K562 (cell line): ENCODE data around the gene DAAM1. TPM values are rescaled to one million over a fixed set of nuclear protein-coding genes. Genes with fewer than 3 reads are reported as not detected.

Experiments
- ATAC-seq: fragments of 200-7000 bp; cut with Tn5 transposase; 3 replicates; pipeline ENCODE4 v1.9.1; 2020; ENCODE audit warnings: moderate library complexity
- BruUV-seq: library from RNA; stranded (reverse); fragments of 400-500 nt; replicated peaks from 2 replicates; lab custom pipeline; 2021; lab: Mats Ljungman, UMichigan
- CTCF ChIA-PET: fragments of 300-600 bp; formaldehyde crosslinking; extraction: SDS; loops from one replicate; lab custom pipeline; 2021; ENCODE audit warnings: low intra/inter-chr PET ratio; lab: Yijun Ruan, JAX
- POLR2A ChIA-PET: fragments of 300-600, 350-650 bp; sonication (Branson Sonifier 250); formaldehyde crosslinking; extraction: SDS; loops from one replicate; lab custom pipeline; 2021; ENCODE audit warnings: antibody characterized with exemption, inconsistent platforms; lab: Yijun Ruan, JAX
- DNase-seq, 4 experiments: peaks; one replicate each; pipeline versions ENCODE4 v3.0.0 to v3.0.0-alpha.2; 2011 to 2018; ENCODE audit warnings: low spot score in 3 of 4, mixed read lengths in 3 of 4; ENCODE audit errors: extremely low read depth in 1 of 4
- FAIRE-seq: peaks from 2 replicates; lab custom pipeline; 2011; peaks lifted over from hg19 to GRCh38; lab: Jason Lieb, UNC
- H2AFZ ChIP-seq: 2 replicates; pipeline ENCODE4 v1.6.0; 2011; ENCODE audit warnings: low read depth, low read length, control low read depth, inconsistent platforms
- H3K27ac ChIP-seq: fragments of 200-600 bp; 3 replicates; pipeline ENCODE4 v1.8.0; 2011; ENCODE audit warnings: low read depth, mild to moderate bottlenecking, control low read depth, inconsistent platforms, low read length, moderate library complexity, mixed read lengths; ENCODE audit errors: extremely low read depth
- H3K27me3 ChIP-seq, 2 experiments: fragments of 300-600 bp in 1 of 2; 2 replicates in 1 of 2; 3 replicates in 1 of 2; pipeline versions ENCODE4 v1.6.0 to v1.8.0; 2011; ENCODE audit warnings: inconsistent platforms in 2 of 2, low read length in 2 of 2, mild to moderate bottlenecking in 1 of 2, mixed read lengths in 1 of 2, moderate library complexity in 1 of 2; ENCODE audit not compliant: control insufficient read depth in 2 of 2, insufficient read depth in 2 of 2
- H3K36me3 ChIP-seq: fragments of 300-600 bp; 3 replicates; pipeline ENCODE4 v1.8.0; 2011; ENCODE audit warnings: mild to moderate bottlenecking, low read length, inconsistent platforms; ENCODE audit not compliant: control insufficient read depth, insufficient read depth
- H3K4me1 ChIP-seq, 2 experiments: fragments of 200-600 bp in 1 of 2; replicated peaks in 1 of 2; 2 replicates in 1 of 2; 3 replicates in 1 of 2; pipeline versions ENCODE4 v1.5.1 to v1.8.0; 2011; ENCODE audit warnings: inconsistent platforms in 2 of 2, low read length in 2 of 2, mild to moderate bottlenecking in 1 of 2, mixed read lengths in 1 of 2, moderate library complexity in 1 of 2; ENCODE audit not compliant: control insufficient read depth in 2 of 2, insufficient read depth in 2 of 2
- H3K4me2 ChIP-seq: 2 replicates; pipeline ENCODE4 v1.6.1; 2011; ENCODE audit warnings: low read length, control low read depth, inconsistent platforms, mixed read lengths; ENCODE audit not compliant: insufficient read depth
- H3K4me3 ChIP-seq: fragments of 200-600 bp; sonication (generic), shearing (Covaris generic); 2 replicates; pipeline ENCODE4 v1.5.1; 2016; ENCODE audit warnings: control low read depth, inconsistent platforms
- H3K79me2 ChIP-seq: fragments of 200-600 bp; 3 replicates; pipeline ENCODE4 v1.8.0; 2011; ENCODE audit warnings: low read length, inconsistent platforms; ENCODE audit not compliant: control insufficient read depth, insufficient read depth
- H3K9ac ChIP-seq, 2 experiments: 2 replicates each; pipeline versions ENCODE4 v1.6.0 to v1.6.1; 2011; ENCODE audit warnings: low read depth in 2 of 2, low read length in 2 of 2, control low read depth in 1 of 2, inconsistent platforms in 1 of 2, mild to moderate bottlenecking in 1 of 2, mixed read lengths in 1 of 2; ENCODE audit not compliant: insufficient read depth in 1 of 2
- H3K9me1 ChIP-seq: one replicate; pipeline ENCODE4 v1.6.0; 2011; ENCODE audit warnings: inconsistent platforms, mild to moderate bottlenecking, low read length, moderate library complexity; ENCODE audit not compliant: control insufficient read depth, insufficient read depth
- H3K9me3 ChIP-seq: replicated peaks from 2 replicates; pipeline ENCODE4 v1.5.1; 2011; ENCODE audit warnings: low read depth, low read length, inconsistent platforms; ENCODE audit not compliant: control insufficient read depth, insufficient read depth
- H4K20me1 ChIP-seq: replicated peaks from 2 replicates; pipeline ENCODE4 v1.6.1; 2011; ENCODE audit warnings: low read length, inconsistent platforms, mixed read lengths; ENCODE audit not compliant: control insufficient read depth, insufficient read depth
- ARID1B ChIP-seq: fragments of 450-650 bp; IDR thresholded peaks from 2 replicates; pipeline ENCODE4 v1.6.1; 2016; ENCODE audit warnings: antibody characterized with exemption, mild to moderate bottlenecking, inconsistent platforms
- CC2D1A ChIP-seq: fragments of 450-650 bp; IDR thresholded peaks from 2 replicates; pipeline ENCODE4 v1.6.1; 2017; ENCODE audit warnings: mild to moderate bottlenecking
- CCNT2 ChIP-seq: IDR thresholded peaks from 2 replicates; pipeline ENCODE4 v1.6.1; 2011; ENCODE audit warnings: borderline replicate concordance, low read depth, mild to moderate bottlenecking, moderate library complexity, mixed read lengths, low read length; ENCODE audit not compliant: insufficient read length; ENCODE audit errors: extremely low read depth
- CEBPG ChIP-seq, 3 experiments: fragments of 200-800 bp in 1 of 3; sonication (Bioruptor generic) in 1 of 3; sonication (generic) in 1 of 3; formaldehyde crosslinking in 1 of 3; IDR thresholded peaks in 2 of 3; conservative IDR thresholded peaks in 1 of 3; 2 replicates each; pipeline versions ENCODE4 v1.6.1 to v1.8.0; 2016 to 2022; ENCODE audit warnings: missing compliant biosample characterization in 2 of 3, missing genetic modification characterization in 2 of 3, mild to moderate bottlenecking in 1 of 3, missing genetic modification reagents in 1 of 3
- FOXA3 ChIP-seq, 2 experiments: fragments of 450-650 bp in 1 of 2; sonication (generic) in 1 of 2; formaldehyde crosslinking; IDR thresholded peaks in 1 of 2; conservative IDR thresholded peaks in 1 of 2; 2 replicates each; pipeline versions ENCODE4 v1.4.0 to v1.8.0; 2020 to 2022; ENCODE audit warnings: mild to moderate bottlenecking in 2 of 2, missing genetic modification reagents in 1 of 2
- POU5F1 ChIP-seq: fragments of 150-350 bp; IDR thresholded peaks from 2 replicates; pipeline ENCODE4 v1.6.1; 2014; ENCODE audit warnings: borderline replicate concordance, low read length, low read depth, mild to moderate bottlenecking; ENCODE audit not compliant: partially characterized antibody
- RERE ChIP-seq: sonication (generic); formaldehyde crosslinking; IDR thresholded peaks from 2 replicates; pipeline ENCODE4 v1.8.0; 2023; ENCODE audit warnings: missing genetic modification reagents, mild to moderate bottlenecking, borderline replicate concordance
- SETDB1 ChIP-seq: IDR thresholded peaks from one replicate; pipeline ENCODE4 v1.6.1; 2012; ENCODE audit warnings: low read length, control low read depth, inconsistent platforms
- SIRT6 ChIP-seq: IDR thresholded peaks from one replicate; pipeline ENCODE4 v1.6.1; 2012; ENCODE audit warnings: low read depth, mild to moderate bottlenecking, control low read depth, inconsistent platforms, low read length, moderate library complexity
- TCF7L2 ChIP-seq: fragments of 150-350 bp; IDR thresholded peaks from 2 replicates; pipeline ENCODE4 v1.6.1; 2016; ENCODE audit warnings: low read depth, mild to moderate bottlenecking, low read length, moderate library complexity
- WHSC1 ChIP-seq: IDR thresholded peaks from one replicate; pipeline ENCODE4 v1.6.1; 2012; ENCODE audit warnings: low read length, control low read depth, inconsistent platforms
- ZFP1 ChIP-seq: fragments of 450-650 bp; formaldehyde crosslinking; IDR thresholded peaks from 2 replicates; pipeline ENCODE4 v1.4.0; 2020; ENCODE audit warnings: mild to moderate bottlenecking, mixed read lengths
- ZFP91 ChIP-seq: sonication (generic); formaldehyde crosslinking; IDR thresholded peaks from 2 replicates; pipeline ENCODE4 v1.8.0; 2022; ENCODE audit warnings: mild to moderate bottlenecking, missing genetic modification reagents
- ZNF408 ChIP-seq: fragments of 250-450 bp; sonication (Bioruptor Pico); IDR thresholded peaks from 2 replicates; pipeline ENCODE4 v1.4.0; 2020; ENCODE audit warnings: low read depth, mild to moderate bottlenecking, moderate library complexity
- whole genome bisulfite sequencing: fragments of 100-300 bp; shearing (Covaris generic); methylation state at CpG from one replicate; pipeline ENCODE4 v1.1.6; 2016; ENCODE audit warnings: low coverage, mixed read lengths; ENCODE audit not compliant: insufficient coverage; ENCODE audit errors: missing lambda C conversion rate; 5-methylcytosine and 5-hydroxymethylcytosine counted together
- in situ Hi-C: fragments of 300-500 bp; cut with MboI; formaldehyde crosslinking; loops from 4 replicates; pipeline ENCODE4 v1.15.0; 2018; ENCODE audit warnings: inconsistent platforms, mixed read lengths
- intact Hi-C: fragments of 100-400 bp; cut with micrococcal nuclease; formaldehyde crosslinking; loops from 2 replicates; pipeline ENCODE4 v1.14.2; 2022
- polyA plus RNA-seq, 8 experiments: library from polyadenylated mRNA; depleted of rRNA in 4 of 8; stranded (reverse) in 5 of 8; unstranded in 3 of 8; fragments of >200 nt; fragmentation: Nextera tagmentation in 2 of 8; fragmentation: Illumina TruSeq in 1 of 8; extraction: Ambion mirVana in 2 of 8; extraction: Trizol in 1 of 8; gene quantifications; 2 replicates each; pipeline versions ENCODE4 v1.2.1 to v1.2.3, GENCODE V29; 2011 to 2014; ENCODE audit warnings: inconsistent platforms in 1 of 8, missing spikeins in 1 of 8
- total RNA-seq, 7 experiments: library from RNA; depleted of rRNA in 6 of 7; stranded (reverse); fragments of >200 nt in 6 of 7; fragmentation: Illumina TruSeq in 2 of 7; extraction: Trizol in 2 of 7; gene quantifications; 2 replicates each; pipeline versions ENCODE4 v1.2.1 to v1.2.3, GENCODE V29; 2011 to 2021; ENCODE audit warnings: low replicate concordance in 1 of 7

The DAAM1 gene
- total and polyA plus RNA-seq, 9 of the 15 experiments (the other 6 are each of a cell fraction or from before 2014, with no cell fraction given) = 3.6 to 11.6 (median 6.7) TPM

- no peak for ATAC-seq
- 42% methylated on average over 2 of the region's 2 CpGs for WGBS
- TF ChIP-seq ZFP91 (CRISPR knock-in tag) = no peak
- no peak for TF ChIP-seq CCNT2
- no peak for TF ChIP-seq FOXA3 (CRISPR knock-in tag; conservative IDR thresholded peaks at IDR 0.05 in 1 of 2, IDR thresholded peaks at IDR 0.05 in 1 of 2)
- no peak for TF ChIP-seq ZNF408 (CRISPR knock-in tag)
- TF ChIP-seq CC2D1A = no peak
- no peak for TF ChIP-seq POU5F1
- no peak for TF ChIP-seq CEBPG (CRISPR knock-in tag; IDR thresholded peaks at IDR 0.05)
- TF ChIP-seq CEBPG (tag; conservative IDR thresholded peaks at IDR 0.05 in 1 of 2, IDR thresholded peaks at IDR 0.05 in 1 of 2) = no peak
- no peak for TF ChIP-seq WHSC1
- no peak for TF ChIP-seq ARID1B
- TF ChIP-seq SIRT6 = no peak
- TF ChIP-seq TCF7L2 = no peak
- no peak for TF ChIP-seq ZFP1 (CRISPR knock-in tag)
- TF ChIP-seq RERE (CRISPR knock-in tag) = no peak
- no peak for TF ChIP-seq SETDB1
These were observed 52.7 kb downstream of the DAAM1 start for GRCh38 chr14:59241121-59241520.

More at GRCh38 chr14:59241121-59241520, 52.7 kb downstream of the DAAM1 start:
- Histone ChIP-seq H3K4me1 (no peaks in the 10 kb centered on the region; a peak in 1 of 5 replicates), H2AFZ (no peak overlapping the region), H3K27ac (no peak overlapping the region), H3K9me3 (no peaks in the 10 kb centered on the region), H3K4me2 (no peak overlapping the region), H3K36me3 (no peaks in the 10 kb centered on the region), H3K9me1 (no peaks in the 10 kb centered on the region), H3K4me3 (no peak overlapping the region), H4K20me1 (no peaks in the 10 kb centered on the region), H3K27me3 (no peaks in the 10 kb centered on the region), H3K79me2 (no peaks in the 10 kb centered on the region), H3K9ac (no peak overlapping the region)
- POLR2A ChIA-PET = no interaction called here
- intact Hi-C loops = loop anchor here (10.0 kb wide), 1 partner anchor 86 kb away; no protein-coding TSS in a partner anchor
- no TSS peak for BruUV-seq
- CTCF ChIA-PET = no interaction called here
- in situ Hi-C loops = no loop called here
- DNase-seq (no peak), FAIRE-seq (no peak)
